K562 (cell line): Measurements from ENCODE around the gene MTSS2. TPM values are rescaled to one million over a fixed set of nuclear protein-coding genes. Genes with fewer than 3 reads are reported as not detected.

ENCODE experiments used
- ATAC-seq: fragments of 200-7000 bp; cut with Tn5 transposase; 3 replicates; pipeline ENCODE4 v1.9.1; 2020; ENCODE audit warnings: moderate library complexity
- BruUV-seq: library from RNA; stranded (reverse); fragments of 400-500 nt; replicated peaks from 2 replicates; lab custom pipeline; 2021; lab: Mats Ljungman, UMichigan
- CTCF ChIA-PET: fragments of 300-600 bp; formaldehyde crosslinking; extraction: SDS; loops from one replicate; lab custom pipeline; 2021; ENCODE audit warnings: low intra/inter-chr PET ratio; lab: Yijun Ruan, JAX
- POLR2A ChIA-PET: fragments of 300-600, 350-650 bp; sonication (Branson Sonifier 250); formaldehyde crosslinking; extraction: SDS; loops from one replicate; lab custom pipeline; 2021; ENCODE audit warnings: antibody characterized with exemption, inconsistent platforms; lab: Yijun Ruan, JAX
- DNase-seq, 4 experiments: peaks; one replicate each; pipeline versions ENCODE4 v3.0.0 to v3.0.0-alpha.2; 2011 to 2018; ENCODE audit warnings: low spot score in 3 of 4, mixed read lengths in 3 of 4; ENCODE audit errors: extremely low read depth in 1 of 4
- FAIRE-seq: peaks from 2 replicates; lab custom pipeline; 2011; peaks lifted over from hg19 to GRCh38; lab: Jason Lieb, UNC
- H2AFZ ChIP-seq: 2 replicates; pipeline ENCODE4 v1.6.0; 2011; ENCODE audit warnings: low read depth, low read length, control low read depth, inconsistent platforms
- H3K27ac ChIP-seq: fragments of 200-600 bp; 3 replicates; pipeline ENCODE4 v1.8.0; 2011; ENCODE audit warnings: low read depth, mild to moderate bottlenecking, control low read depth, inconsistent platforms, low read length, moderate library complexity, mixed read lengths; ENCODE audit errors: extremely low read depth
- H3K27me3 ChIP-seq, 2 experiments: fragments of 300-600 bp in 1 of 2; 2 replicates in 1 of 2; 3 replicates in 1 of 2; pipeline versions ENCODE4 v1.6.0 to v1.8.0; 2011; ENCODE audit warnings: inconsistent platforms in 2 of 2, low read length in 2 of 2, mild to moderate bottlenecking in 1 of 2, mixed read lengths in 1 of 2, moderate library complexity in 1 of 2; ENCODE audit not compliant: control insufficient read depth in 2 of 2, insufficient read depth in 2 of 2
- H3K36me3 ChIP-seq: fragments of 300-600 bp; 3 replicates; pipeline ENCODE4 v1.8.0; 2011; ENCODE audit warnings: mild to moderate bottlenecking, low read length, inconsistent platforms; ENCODE audit not compliant: control insufficient read depth, insufficient read depth
- H3K4me1 ChIP-seq, 2 experiments: fragments of 200-600 bp in 1 of 2; replicated peaks in 1 of 2; 2 replicates in 1 of 2; 3 replicates in 1 of 2; pipeline versions ENCODE4 v1.5.1 to v1.8.0; 2011; ENCODE audit warnings: inconsistent platforms in 2 of 2, low read length in 2 of 2, mild to moderate bottlenecking in 1 of 2, mixed read lengths in 1 of 2, moderate library complexity in 1 of 2; ENCODE audit not compliant: control insufficient read depth in 2 of 2, insufficient read depth in 2 of 2
- H3K4me2 ChIP-seq: 2 replicates; pipeline ENCODE4 v1.6.1; 2011; ENCODE audit warnings: low read length, control low read depth, inconsistent platforms, mixed read lengths; ENCODE audit not compliant: insufficient read depth
- H3K4me3 ChIP-seq: fragments of 200-600 bp; sonication (generic), shearing (Covaris generic); 2 replicates; pipeline ENCODE4 v1.5.1; 2016; ENCODE audit warnings: control low read depth, inconsistent platforms
- H3K79me2 ChIP-seq: fragments of 200-600 bp; 3 replicates; pipeline ENCODE4 v1.8.0; 2011; ENCODE audit warnings: low read length, inconsistent platforms; ENCODE audit not compliant: control insufficient read depth, insufficient read depth
- H3K9ac ChIP-seq, 2 experiments: 2 replicates each; pipeline versions ENCODE4 v1.6.0 to v1.6.1; 2011; ENCODE audit warnings: low read depth in 2 of 2, low read length in 2 of 2, control low read depth in 1 of 2, inconsistent platforms in 1 of 2, mild to moderate bottlenecking in 1 of 2, mixed read lengths in 1 of 2; ENCODE audit not compliant: insufficient read depth in 1 of 2
- H3K9me1 ChIP-seq: one replicate; pipeline ENCODE4 v1.6.0; 2011; ENCODE audit warnings: inconsistent platforms, mild to moderate bottlenecking, low read length, moderate library complexity; ENCODE audit not compliant: control insufficient read depth, insufficient read depth
- H3K9me3 ChIP-seq: replicated peaks from 2 replicates; pipeline ENCODE4 v1.5.1; 2011; ENCODE audit warnings: low read depth, low read length, inconsistent platforms; ENCODE audit not compliant: control insufficient read depth, insufficient read depth
- H4K20me1 ChIP-seq: replicated peaks from 2 replicates; pipeline ENCODE4 v1.6.1; 2011; ENCODE audit warnings: low read length, inconsistent platforms, mixed read lengths; ENCODE audit not compliant: control insufficient read depth, insufficient read depth
- ARHGAP35 ChIP-seq: fragments of 450-650 bp; IDR thresholded peaks from 2 replicates; pipeline ENCODE4 v1.6.1; 2018; ENCODE audit not compliant: partially characterized antibody
- CBFA2T3 ChIP-seq: fragments of 450-650 bp; IDR thresholded peaks from 2 replicates; pipeline ENCODE4 v1.6.1; 2017
- EGR1 ChIP-seq: fragments of 450-650 bp; conservative IDR thresholded peaks from 2 replicates; pipeline ENCODE4 v1.6.1; 2017; ENCODE audit warnings: mild to moderate bottlenecking
- EHMT2 ChIP-seq: fragments of 450-650 bp; IDR thresholded peaks from 2 replicates; pipeline ENCODE4 v1.6.1; 2018; ENCODE audit warnings: antibody characterized with exemption
- GATAD2A ChIP-seq: fragments of 450-650 bp; IDR thresholded peaks from 2 replicates; pipeline ENCODE4 v1.6.1; 2017
- KDM2B ChIP-seq: fragments of 250-450 bp; sonication (Bioruptor Pico); IDR thresholded peaks from 2 replicates; pipeline ENCODE4 v1.8.0; 2021; ENCODE audit warnings: mild to moderate bottlenecking, moderate library complexity
- MTA3 ChIP-seq: fragments of 450-650 bp; formaldehyde crosslinking; IDR thresholded peaks from 2 replicates; pipeline ENCODE4 v1.6.1; 2017; ENCODE audit warnings: mild to moderate bottlenecking, borderline replicate concordance
- PYGO2 ChIP-seq: fragments of 450-650 bp; IDR thresholded peaks from 2 replicates; pipeline ENCODE4 v1.6.1; 2016; ENCODE audit warnings: mild to moderate bottlenecking, missing genetic modification characterization, moderate library complexity, missing compliant biosample characterization
- WGBS: fragments of 100-300 bp; shearing (Covaris generic); methylation state at CpG from one replicate; pipeline ENCODE4 v1.1.6; 2016; ENCODE audit warnings: low coverage, mixed read lengths; ENCODE audit not compliant: insufficient coverage; ENCODE audit errors: missing lambda C conversion rate; 5-methylcytosine and 5-hydroxymethylcytosine counted together
- in situ Hi-C: fragments of 300-500 bp; cut with MboI; formaldehyde crosslinking; loops from 4 replicates; pipeline ENCODE4 v1.15.0; 2018; ENCODE audit warnings: inconsistent platforms, mixed read lengths
- intact Hi-C: fragments of 100-400 bp; cut with micrococcal nuclease; formaldehyde crosslinking; loops from 2 replicates; pipeline ENCODE4 v1.14.2; 2022
- polyA plus RNA-seq, 8 experiments: library from polyadenylated mRNA; depleted of rRNA in 4 of 8; stranded (reverse) in 5 of 8; unstranded in 3 of 8; fragments of >200 nt; fragmentation: Nextera tagmentation in 2 of 8; fragmentation: Illumina TruSeq in 1 of 8; extraction: Ambion mirVana in 2 of 8; extraction: Trizol in 1 of 8; gene quantifications; 2 replicates each; pipeline versions ENCODE4 v1.2.1 to v1.2.3, GENCODE V29; 2011 to 2014; ENCODE audit warnings: inconsistent platforms in 1 of 8, missing spikeins in 1 of 8
- total RNA-seq, 7 experiments: library from RNA; depleted of rRNA in 6 of 7; stranded (reverse); fragments of >200 nt in 6 of 7; fragmentation: Illumina TruSeq in 2 of 7; extraction: Trizol in 2 of 7; gene quantifications; 2 replicates each; pipeline versions ENCODE4 v1.2.1 to v1.2.3, GENCODE V29; 2011 to 2021; ENCODE audit warnings: low replicate concordance in 1 of 7
- TF ChIP-seq, protein P1 (sequence below): fragments of 450-650 bp; IDR thresholded peaks from one replicate; pipeline ENCODE4 v1.6.1; 2018; ENCODE audit warnings: mild to moderate bottlenecking, moderate library complexity; ENCODE audit not compliant: partially characterized antibody

MTSS2 gene
- total and polyA plus RNA-seq, 9 of the 15 experiments (the other 6 are each of a cell fraction or from before 2014, with no cell fraction given): 0.11 to 60.3 (median 16.9) TPM

DNA sequence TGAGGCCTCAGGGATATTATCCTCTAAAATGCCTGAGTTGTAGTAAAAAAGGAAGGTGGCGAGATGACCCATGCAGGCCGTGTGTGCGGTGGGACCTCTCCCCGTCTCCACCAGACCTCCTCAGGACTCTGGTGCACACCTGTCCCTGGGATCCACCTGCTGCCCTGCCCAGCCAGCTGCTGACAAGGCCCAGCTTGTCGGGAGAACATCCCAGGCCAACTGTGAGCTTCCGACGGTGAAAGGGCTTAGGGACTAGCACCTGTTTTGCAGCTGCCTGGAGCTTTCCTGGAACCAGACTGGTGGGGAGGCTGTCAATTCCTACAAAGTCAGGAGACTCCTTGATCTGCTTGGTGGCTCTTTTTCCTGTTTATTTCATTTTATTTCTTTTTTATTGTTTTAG, 27.9 kb downstream of the MTSS2 start:
- ATAC-seq: no peak
- FAIRE-seq: no peak
- Histone ChIP-seq H2AFZ (no peak overlapping the region), H3K9me1 (no peaks in the 10 kb centered on the region), H3K9me3 (no peaks in the 10 kb centered on the region), H3K36me3 (peaks cover 2% of the 10 kb centered on the region; the same call in 1 of the 3 replicates), H3K4me2 (no peak overlapping the region), H3K4me3 (no peak overlapping the region), H3K27ac (no peak overlapping the region), H3K4me1 (peaks cover 6 to 44% of the 10 kb centered on the region in 2 experiments), H4K20me1 (no peaks in the 10 kb centered on the region), H3K9ac (no peak overlapping the region), H3K27me3 (no peaks in the 10 kb centered on the region), H3K79me2 (no peaks in the 10 kb centered on the region)
- POLR2A ChIA-PET: interaction anchor here (0.5 to 0.7 kb wide), 2 partner anchors 17 to 501 kb away, joined by 3 to 4 read pairs; no protein-coding TSS in a partner anchor
- no peak for DNase-seq
- 51% methylated on average over 6 of the region's 7 CpGs for WGBS
- CTCF ChIA-PET: no interaction called here
- TF ChIP-seq ARHGAP35: no peak
- TF ChIP-seq PYGO2 (tag): no peak
- no peak for TF ChIP-seq EGR1
- TF ChIP-seq, protein P1, sequence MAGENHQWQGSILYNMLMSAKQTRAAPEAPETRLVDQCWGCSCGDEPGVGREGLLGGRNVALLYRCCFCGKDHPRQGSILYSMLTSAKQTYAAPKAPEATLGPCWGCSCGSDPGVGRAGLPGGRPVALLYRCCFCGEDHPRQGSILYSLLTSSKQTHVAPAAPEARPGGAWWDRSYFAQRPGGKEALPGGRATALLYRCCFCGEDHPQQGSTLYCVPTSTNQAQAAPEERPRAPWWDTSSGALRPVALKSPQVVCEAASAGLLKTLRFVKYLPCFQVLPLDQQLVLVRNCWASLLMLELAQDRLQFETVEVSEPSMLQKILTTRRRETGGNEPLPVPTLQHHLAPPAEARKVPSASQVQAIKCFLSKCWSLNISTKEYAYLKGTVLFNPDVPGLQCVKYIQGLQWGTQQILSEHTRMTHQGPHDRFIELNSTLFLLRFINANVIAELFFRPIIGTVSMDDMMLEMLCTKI: no peak
- TF ChIP-seq CBFA2T3: no peak
- no peak for TF ChIP-seq GATAD2A
- no peak for TF ChIP-seq KDM2B (CRISPR knock-in tag)
- no peak for TF ChIP-seq EHMT2
- no peak for TF ChIP-seq MTA3
- in situ Hi-C loops: no loop called here
- intact Hi-C loops: loop anchor here (10.0 kb wide), 1 partner anchor 133 kb away; the partner anchor contains the start of genes COG4 and SF3B3
- no TSS peak for BruUV-seq
